NCI-H146 (cell line): Measurements from ENCODE around the gene SF1.

Experiments
- DNase-seq: peaks from one replicate; lab custom pipeline; 2025; lab: John Stamatoyannopoulos, UW

The SF1 gene

DNA sequence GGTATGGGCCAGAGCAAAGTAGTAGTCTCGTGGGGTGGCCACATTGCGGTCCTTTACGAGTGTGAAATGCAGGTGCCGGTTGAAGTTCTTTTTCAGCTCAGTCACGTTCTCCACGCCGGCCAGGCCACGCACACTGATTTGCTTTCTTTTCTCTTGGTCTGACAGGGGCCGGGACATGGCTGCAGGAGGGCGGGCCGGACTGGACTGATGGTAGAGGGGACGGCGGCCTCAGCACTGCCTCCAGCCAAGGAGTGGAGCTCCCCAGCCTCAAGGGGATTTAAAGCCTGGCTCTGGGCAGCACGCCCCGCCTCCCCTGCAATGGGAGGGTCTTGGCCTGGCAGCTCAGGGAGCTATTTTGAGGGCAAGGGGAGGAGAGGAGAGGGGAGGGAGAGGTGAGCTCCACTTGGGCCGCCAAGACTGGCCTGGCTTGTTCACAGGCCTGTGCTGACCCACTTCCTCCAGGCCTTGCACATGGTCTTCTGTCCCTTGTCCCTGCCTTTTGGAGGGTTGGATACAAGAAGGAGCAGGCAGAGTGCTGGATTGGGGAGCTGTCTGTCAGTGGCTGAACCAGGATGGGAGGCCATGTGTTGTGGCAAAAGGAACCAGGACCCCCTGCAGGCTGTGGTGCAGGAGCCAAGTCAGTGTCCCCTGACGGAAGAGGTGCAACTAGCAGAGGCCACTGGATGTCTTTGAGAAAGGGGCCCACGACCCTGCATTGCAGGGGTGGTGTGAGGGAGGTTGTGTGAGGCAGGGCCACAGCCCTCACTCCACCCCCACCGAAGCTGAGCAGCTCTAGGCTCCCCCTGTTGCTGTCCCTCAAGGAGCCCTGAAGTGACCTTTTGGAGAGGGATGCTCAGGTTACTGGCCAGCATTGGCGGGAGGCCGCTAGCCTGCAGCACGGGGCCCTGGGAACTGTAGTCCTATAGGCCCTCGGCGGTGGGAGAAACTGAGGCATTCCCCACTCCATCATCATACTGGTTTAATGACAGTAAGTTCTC is 18.3 kb downstream of the SF1 start, which contains the start of gene PYGM:
PYGM (minus strand) TSS at position 253 of the 998 bp plus-strand sequence; CDS start at position 177, 76 bp downstream.
- no peak for DNase-seq

DNA sequence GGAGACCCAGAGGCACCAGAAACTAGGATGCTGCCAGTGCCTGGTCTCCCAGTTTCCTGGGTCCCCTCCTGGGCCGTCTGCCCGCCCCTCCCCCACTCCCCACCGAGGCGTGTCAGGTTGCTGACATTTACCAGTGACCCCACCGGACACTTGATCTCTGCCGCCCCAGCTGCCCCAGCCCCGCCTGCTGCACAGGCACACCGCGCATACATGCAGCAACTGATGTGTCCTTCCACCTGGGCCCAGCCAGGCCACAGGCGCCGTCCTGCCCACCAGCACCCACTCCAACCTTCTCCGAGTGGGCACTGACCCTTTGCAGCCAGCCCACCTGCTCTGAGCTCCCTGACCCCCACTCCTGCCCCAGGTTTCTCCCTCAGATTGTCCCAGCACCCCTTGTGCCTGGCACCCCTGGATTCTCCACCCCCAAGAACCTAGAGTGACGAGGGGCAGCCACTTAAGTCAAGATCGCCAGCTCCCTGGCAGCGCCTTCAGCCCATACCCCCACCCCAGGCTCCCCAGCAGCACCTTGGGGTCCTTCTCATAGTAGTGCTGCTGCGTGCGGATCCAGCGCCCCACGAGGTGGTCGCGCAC is 19.1 kb downstream of the SF1 start:
- DNase-seq: no peak

- DNase-seq: no peak
Observed at GRCh38 chr11:64758330-64759079, 19.8 kb downstream of the SF1 start.

DNA sequence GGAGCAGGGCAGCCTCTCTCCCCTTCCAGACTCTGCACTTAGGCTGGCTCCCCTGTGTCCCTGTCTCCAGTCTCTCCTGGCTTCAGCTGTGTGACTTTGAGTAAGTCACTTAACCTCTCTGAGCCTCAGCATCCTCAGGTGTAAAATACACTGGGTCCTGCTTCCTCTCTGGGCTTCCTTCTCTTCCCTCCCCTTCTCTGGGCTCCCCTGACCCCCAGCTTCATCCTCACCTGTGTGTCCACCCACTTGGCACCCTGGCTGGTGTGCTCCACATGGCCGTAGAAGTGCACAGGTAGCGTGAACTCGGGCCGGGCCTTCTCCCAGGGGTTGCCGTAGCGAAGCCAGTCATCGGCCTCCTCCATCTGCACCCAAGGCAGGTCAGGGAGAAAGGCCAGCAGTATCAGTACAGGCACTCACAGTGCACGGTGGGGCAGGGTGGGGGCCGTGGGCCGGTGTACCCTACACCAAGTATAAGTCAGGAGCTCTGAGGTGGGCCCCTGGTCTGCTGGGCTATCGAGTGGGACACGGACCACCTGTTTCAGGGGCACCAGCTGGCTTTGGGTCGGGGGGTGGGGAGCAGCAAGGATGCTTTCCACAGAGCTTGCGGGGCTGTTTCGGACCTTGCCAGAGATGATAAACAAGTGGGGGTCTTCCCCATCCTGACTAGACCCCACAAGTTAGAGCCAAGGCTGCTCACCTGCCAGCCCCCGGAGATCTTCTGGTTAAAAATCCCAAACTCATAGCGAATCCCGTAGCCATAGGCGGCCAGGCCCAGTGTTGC is 20.6 kb downstream of the SF1 start:
- no peak for DNase-seq

DNA sequence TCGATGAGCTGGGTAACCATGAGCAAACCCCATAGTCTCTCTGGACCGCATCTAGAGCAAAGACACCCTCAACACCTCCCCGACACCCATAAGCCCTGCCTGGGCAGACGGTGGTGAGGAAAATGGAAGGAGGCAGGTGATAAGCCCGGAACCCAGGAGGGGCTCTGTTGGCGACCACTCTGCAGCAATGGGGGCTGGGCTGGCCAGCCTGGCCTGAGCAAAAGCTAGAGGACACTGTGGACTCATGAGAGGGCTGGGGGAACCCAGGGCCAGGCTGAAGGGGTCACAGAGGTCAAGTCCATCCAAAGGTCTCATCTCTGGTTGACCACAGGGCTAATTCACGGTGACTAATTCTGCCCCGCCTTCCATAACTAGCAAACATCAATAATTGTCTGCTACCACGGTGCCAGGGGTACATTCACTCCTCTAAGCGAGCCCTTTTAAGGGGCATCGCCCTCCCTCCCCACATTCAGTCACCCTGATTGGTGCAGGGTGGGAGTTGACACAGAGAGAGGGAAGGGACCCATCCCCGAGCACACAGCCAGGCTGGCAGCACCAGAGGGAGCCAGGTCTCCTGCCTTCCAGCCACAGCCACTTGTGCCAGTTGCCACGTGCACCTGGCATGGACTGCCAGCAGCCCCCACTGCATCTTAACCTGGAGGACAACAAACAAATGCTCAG is 22.5 kb downstream of the SF1 start:
- no peak for DNase-seq

DNA sequence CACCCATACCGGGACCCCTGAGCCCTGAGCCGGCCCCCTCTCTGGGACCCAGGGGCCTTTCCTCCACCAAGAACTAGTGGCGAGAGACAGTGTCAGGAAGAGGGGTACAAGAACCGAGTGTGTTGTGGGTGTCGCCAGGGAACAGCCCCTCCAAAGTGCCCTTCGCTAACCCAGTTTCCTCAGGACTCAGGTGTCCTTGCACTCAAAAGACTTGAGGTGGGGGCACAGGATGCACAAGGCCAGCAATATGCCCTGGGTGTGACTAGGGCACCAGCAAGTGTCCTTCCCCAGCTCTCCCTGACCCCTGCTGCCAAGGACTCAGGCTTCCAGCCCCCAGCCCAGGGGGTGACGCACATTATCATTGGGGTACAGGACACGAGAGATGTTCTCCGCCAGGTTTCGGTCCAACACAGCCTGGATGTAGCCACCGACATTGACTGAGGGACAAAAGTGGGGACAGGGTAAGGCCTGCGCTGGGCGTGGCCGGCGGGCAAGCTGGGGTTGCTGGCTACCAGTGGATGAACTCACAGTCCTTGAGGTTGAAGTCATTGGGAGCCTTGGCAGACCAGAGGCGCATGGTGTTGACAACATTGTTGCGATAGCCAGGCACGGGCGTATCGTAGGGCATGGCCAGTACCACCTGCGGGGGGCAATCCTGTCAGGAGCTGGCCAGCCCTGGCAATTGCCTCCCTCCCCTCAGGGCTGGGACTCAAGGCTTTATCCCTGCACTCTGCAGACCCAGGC is 23.3 kb downstream of the SF1 start:
- DNase-seq: no peak

DNA sequence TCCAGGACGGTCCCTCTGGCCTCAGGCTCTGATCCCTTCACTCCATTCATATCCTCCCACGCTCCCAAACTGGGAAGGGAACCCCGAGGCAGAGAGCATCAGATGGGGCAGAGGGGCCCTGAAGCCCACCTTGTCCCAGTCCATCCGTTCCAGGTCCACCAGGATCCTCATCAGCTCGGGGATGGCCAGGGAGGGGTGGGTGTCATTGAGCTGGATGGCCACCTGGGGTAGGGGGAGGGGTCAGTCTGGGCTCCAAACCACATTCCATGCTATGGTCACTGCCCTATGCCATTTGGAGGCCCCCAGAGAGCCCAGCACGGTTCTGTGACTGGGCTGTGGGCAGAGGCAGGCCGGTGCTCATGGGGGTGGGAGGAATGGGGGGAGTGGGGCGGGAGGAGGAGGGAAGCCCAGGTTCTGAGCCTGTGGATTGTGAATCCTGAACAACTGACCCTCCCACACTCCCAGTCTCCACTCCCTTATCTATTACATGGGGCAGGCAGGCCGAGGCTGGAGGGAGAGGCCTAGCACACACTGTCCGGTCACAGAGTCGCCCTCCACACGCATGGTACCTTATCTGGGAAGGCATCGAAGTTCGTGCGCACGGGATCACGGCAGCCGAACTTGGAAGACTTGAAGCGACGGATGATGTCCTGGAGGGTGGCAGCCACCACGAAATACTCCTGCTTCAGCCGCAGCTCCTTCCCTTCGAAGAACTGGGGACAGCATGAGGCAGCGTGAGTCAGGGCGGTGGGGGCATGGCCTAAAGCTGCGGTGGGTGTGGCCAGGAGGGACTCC is 24.0 kb downstream of the SF1 start:
- DNase-seq: no peak

- no peak for DNase-seq
Observed at GRCh38 chr11:64753380-64754123, 24.8 kb downstream of the SF1 start.

GRCh38 chr11:64753019-64753379 is 25.3 kb downstream of the SF1 start:
- DNase-seq: no peak

DNA sequence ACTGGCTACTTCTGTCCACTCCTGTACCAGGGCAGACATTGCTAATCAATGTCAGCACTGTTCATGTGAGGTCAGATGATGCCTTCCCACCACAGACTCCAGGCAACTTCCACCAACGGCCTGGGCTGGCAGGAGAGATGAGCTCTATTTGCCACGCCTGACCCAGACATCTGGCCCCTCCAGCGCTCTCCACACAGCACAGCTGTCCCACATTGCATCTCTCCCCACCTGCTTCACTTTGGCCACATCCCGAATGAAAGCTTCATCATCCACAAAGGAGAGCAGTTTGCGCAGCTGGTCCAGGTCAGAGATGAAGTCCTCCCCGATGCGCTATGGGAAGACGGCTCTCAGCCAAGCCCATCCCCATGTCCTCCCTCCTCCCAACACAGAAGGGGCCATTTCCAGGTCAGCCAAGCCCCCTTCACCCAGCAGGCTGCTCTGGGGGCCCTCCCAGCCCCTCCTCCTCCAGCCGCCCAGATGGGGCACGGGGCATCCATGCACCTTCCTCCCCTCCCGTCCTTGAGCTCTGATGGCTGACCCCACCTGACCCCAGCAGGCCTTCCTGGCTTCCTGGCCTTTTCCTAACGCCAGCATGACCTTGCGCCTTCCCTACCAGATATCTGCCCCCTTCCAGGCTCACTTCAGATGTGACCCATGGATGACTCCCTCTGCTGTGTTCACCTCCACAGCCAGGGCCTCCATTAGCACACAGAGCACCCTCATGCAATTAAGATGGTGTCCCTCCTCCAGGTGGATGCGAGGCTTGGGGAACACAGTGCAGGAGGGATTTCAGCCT is 26.0 kb downstream of the SF1 start:
- peak; percentile 68 for DNase-seq

GRCh38 chr11:64751580-64751979 is 26.8 kb downstream of the SF1 start:
- DNase-seq: no peak

- DNase-seq: no peak
Observed at GRCh38 chr11:64751136-64751535, 27.2 kb downstream of the SF1 start.

GRCh38 chr11:64750361-64751054 is 27.8 kb downstream of the SF1 start:
- DNase-seq: no peak

DNA sequence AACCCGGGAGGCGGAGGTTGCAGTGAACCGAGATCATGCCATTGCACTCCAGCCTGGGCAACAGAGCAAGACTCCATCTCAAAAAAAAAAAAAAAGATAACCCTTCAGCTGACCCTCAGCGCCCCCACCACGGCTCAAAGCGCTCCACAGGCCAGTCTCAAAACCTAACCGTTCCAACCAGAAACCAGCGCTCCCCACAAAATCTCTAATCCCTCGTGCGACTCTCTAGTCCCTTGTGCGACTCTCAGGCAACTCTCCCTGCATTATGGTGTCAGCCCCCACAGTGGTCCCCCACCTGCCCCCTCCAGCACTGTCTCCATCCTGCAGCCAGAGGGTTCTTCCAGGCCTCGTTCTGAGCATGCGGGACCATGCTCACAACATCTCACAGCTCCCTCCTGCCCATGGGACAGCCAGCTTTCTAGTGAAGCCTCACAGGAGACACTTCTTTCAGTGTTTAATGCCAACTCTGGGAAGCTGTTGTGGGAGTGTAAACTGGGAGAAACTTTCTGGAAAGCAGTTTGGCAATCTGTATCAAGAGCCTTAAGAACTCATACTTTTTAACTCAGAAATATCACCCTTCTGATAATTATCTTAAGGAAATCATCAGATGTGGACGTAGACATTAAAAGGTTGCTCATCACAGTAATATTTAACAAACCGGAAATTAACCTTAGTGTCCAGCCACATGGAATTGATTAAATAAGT is 30.2 kb downstream of the SF1 start:
- no peak for DNase-seq

GRCh38 chr11:64746486-64746885 is 31.9 kb downstream of the SF1 start:
- no peak for DNase-seq

GRCh38 chr11:64745521-64746328 is 32.6 kb downstream of the SF1 start:
- peak; percentile 65 for DNase-seq
